Right atrium auricular region (tissue), 2 donors: ENCODE results near the gene RUVBL2. TPM values are rescaled to one million over a fixed set of nuclear protein-coding genes. Genes with fewer than 3 reads are reported as not detected.

Experiments used
- DNase-seq: peaks from one replicate; pipeline ENCODE4 v3.0.0-alpha.2; 2019; ENCODE audit warnings: low spot score
- H3K27ac ChIP-seq, 2 donors: fragments of 200-600 bp; sonication (generic); 1 replicate in 1 of 2; 2 replicates in 1 of 2; pipeline ENCODE4 v1.5.1; 2016 to 2019
- H3K27me3 ChIP-seq, 2 donors: fragments of 200-600 bp; sonication (generic); one replicate each; pipeline versions ENCODE4 v1.5.1 to v1.6.0; 2017 to 2019
- H3K36me3 ChIP-seq: fragments of 200-600 bp; sonication (generic); one replicate; pipeline ENCODE4 v1.5.1; 2016
- H3K4me1 ChIP-seq, 2 donors: fragments of 200-600 bp; sonication (generic); one replicate each; pipeline versions ENCODE4 v1.5.1 to v1.6.0; 2017 to 2019
- H3K4me3 ChIP-seq, 2 donors: fragments of 200-600 bp; sonication (generic); 1 replicate in 1 of 2; 2 replicates in 1 of 2; pipeline ENCODE4 v1.5.1; 2017 to 2019; ENCODE audit warnings: mild to moderate bottlenecking in 1 of 2, moderate library complexity in 1 of 2
- H3K9me3 ChIP-seq, 2 donors: fragments of 200-600 bp; sonication (generic); one replicate each; pipeline ENCODE4 v1.5.1; 2019
- total RNA-seq, 2 donors: library from RNA; depleted of rRNA; stranded (reverse); fragments of >200 nt; gene quantifications; one replicate each; pipeline ENCODE4 v1.1.0, GENCODE V29; 2016
- TF ChIP-seq, protein P1 (sequence below), 2 donors: fragments of 200-600 bp; sonication (generic); IDR thresholded peaks; one replicate each; pipeline ENCODE4 v1.5.1; 2019; ENCODE audit warnings: antibody characterized with exemption in 2 of 2

Gene RUVBL2
- total RNA-seq, 2 donors from 2014 or later: 49.1 to 87.7 TPM

DNA sequence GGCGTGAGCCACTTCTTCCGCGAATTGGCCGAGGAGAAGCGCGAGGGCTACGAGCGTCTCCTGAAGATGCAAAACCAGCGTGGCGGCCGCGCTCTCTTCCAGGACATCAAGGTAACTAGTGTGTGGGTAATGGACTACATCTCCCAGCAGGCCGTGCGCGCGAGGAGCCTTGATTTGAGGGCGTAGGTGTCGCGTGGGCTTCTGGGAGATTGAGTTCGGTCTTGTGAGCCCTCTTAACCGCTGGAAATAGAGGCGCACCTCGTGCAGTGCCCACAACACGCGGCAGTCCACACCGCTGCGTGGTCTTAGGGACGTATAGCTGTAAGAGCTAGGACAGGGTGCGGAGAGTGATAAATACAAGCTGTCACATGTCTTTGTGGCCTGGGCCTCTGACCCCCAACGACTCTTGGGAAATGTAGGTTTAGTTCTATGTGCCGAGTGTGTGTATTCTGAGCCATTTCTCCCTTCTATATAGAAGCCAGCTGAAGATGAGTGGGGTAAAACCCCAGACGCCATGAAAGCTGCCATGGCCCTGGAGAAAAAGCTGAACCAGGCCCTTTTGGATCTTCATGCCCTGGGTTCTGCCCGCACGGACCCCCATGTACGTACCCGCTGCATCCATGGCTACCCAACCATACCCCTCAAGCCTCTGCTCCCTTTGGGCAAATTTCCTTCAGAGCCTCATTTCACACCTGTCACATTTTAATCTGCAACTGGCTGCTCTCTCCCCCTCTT, 27.7 kb upstream of the RUVBL2 start:
- Histone ChIP-seq H3K9me3 (no peaks in the 10 kb centered on the region), H3K4me3 (peak overlapping the region; percentile 82 to 99), H3K27me3 (no peaks in the 10 kb centered on the region), H3K4me1 (peaks cover 0 to 66% of the 10 kb centered on the region in 2 donors), H3K27ac (peak overlapping the region; percentile 90 to 92), H3K36me3 (peaks cover 43% of the 10 kb centered on the region)
- TF ChIP-seq, protein P1, sequence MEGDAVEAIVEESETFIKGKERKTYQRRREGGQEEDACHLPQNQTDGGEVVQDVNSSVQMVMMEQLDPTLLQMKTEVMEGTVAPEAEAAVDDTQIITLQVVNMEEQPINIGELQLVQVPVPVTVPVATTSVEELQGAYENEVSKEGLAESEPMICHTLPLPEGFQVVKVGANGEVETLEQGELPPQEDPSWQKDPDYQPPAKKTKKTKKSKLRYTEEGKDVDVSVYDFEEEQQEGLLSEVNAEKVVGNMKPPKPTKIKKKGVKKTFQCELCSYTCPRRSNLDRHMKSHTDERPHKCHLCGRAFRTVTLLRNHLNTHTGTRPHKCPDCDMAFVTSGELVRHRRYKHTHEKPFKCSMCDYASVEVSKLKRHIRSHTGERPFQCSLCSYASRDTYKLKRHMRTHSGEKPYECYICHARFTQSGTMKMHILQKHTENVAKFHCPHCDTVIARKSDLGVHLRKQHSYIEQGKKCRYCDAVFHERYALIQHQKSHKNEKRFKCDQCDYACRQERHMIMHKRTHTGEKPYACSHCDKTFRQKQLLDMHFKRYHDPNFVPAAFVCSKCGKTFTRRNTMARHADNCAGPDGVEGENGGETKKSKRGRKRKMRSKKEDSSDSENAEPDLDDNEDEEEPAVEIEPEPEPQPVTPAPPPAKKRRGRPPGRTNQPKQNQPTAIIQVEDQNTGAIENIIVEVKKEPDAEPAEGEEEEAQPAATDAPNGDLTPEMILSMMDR (IDR thresholded peaks at IDR 0.05): no peak
- DNase-seq: peak; percentile 88

DNA sequence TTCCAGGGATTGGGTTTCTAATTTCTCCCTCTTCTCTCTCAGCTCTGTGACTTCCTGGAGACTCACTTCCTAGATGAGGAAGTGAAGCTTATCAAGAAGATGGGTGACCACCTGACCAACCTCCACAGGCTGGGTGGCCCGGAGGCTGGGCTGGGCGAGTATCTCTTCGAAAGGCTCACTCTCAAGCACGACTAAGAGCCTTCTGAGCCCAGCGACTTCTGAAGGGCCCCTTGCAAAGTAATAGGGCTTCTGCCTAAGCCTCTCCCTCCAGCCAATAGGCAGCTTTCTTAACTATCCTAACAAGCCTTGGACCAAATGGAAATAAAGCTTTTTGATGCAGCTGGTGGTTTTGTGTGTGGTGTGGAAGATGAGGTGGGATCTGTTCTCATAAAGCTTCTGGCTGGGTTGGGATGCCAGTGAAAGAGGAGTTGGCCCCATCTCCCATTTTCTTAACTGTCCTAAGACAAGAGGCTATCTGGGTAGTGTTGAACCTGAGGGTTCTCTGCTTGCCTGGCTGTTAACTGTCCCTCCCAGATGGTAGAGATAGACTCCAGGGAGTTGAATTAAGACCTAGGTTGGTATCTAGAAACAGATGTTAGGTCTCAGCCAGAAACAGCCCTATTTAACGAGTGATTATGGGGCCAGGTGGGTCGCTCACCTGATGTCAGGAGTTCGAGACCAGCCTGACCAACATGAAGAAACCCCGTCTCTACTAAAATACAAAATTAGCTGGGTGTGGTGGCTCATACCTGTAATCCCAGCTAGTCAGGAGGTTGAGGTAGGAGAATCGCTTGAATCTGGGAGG, 26.9 kb upstream of the RUVBL2 start:
- no peaks in the 10 kb centered on the region for H3K9me3 ChIP-seq
- H3K27ac ChIP-seq: peak overlapping the region; percentile 90 to 92
- DNase-seq: no peak
- peaks cover 0 to 67% of the 10 kb centered on the region in 2 donors for H3K4me1 ChIP-seq
- no peaks in the 10 kb centered on the region for H3K27me3 ChIP-seq
- peaks cover 43% of the 10 kb centered on the region for H3K36me3 ChIP-seq
- TF ChIP-seq, protein P1 (IDR thresholded peaks at IDR 0.05): no peak
- H3K4me3 ChIP-seq: peak overlapping the region; percentile 82 to 99

DNA sequence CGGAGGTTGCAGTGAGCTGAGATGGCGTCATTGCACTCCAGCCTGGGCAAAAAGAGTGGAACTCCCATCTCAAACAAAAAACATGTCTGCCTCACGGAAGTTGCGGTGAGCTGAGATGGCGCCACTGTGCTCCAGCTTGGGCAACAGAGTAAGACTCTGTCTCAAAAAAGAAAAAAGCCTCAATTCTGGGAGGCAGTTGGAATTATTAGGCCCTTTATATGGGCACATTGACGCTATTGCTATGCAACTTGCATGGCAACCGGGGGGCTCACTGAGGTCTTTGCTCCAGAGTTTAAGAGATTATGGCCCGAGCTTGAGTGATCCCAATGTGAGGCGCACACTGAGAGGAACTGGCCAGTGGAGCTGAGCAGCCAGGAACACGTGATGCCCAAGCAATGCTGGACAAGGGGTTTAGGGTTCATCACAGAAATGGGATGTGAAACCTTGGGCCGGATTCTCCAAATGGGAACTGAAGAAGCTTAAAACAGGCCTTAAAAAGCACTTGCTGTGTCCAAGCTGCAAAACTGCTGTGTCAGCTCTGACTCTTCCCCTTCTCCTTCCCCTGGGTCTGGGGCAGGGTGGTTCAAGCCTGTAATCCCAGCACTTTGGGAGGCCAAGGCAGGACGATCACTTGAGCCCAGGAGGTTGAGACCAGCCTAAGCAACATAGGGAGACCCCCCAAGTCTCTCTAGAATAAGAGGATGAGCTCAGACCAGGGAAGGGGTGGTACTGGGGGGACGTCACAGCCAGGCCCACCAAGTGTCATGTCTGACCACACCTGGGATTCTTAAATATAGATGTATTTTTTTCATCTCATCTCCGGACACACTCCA, 26.1 kb upstream of the RUVBL2 start:
- H3K4me3 ChIP-seq: peak overlapping the region; percentile 82 to 99
- peaks cover 0 to 59% of the 10 kb centered on the region in 2 donors for H3K4me1 ChIP-seq
- H3K27me3 ChIP-seq: no peaks in the 10 kb centered on the region
- H3K9me3 ChIP-seq: no peaks in the 10 kb centered on the region
- TF ChIP-seq, protein P1 (IDR thresholded peaks at IDR 0.05): no peak
- DNase-seq: peak; percentile 80
- H3K27ac ChIP-seq: peak overlapping the region; percentile 90 to 92
- peaks cover 47% of the 10 kb centered on the region for H3K36me3 ChIP-seq

DNA sequence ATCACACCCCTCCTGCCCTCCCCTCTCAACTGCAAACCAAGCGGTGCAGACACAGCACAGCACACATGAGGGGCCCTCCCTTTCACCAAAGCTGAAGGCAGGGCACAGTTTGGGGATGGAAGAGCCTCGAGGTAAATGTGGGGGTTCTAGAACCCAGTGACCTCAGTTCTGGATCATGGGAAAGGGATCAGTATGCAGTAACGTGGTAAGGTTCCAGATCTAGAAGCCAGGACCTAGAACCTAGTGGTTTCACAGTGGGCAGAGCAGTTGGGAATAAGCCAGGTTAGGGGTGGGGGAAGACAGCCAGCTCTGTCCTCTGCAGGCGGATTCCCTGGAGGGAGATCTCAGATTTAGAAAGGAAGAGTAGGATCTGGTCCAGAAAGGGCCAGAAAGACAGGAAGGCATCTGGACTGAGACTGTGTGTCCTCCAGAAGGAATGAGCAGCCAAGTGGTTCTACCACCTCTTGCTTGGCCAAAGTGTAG, 25.5 kb upstream of the RUVBL2 start:
- Histone ChIP-seq H3K36me3 (peaks cover 51% of the 10 kb centered on the region), H3K4me1 (peaks cover 0 to 54% of the 10 kb centered on the region in 2 donors), H3K27ac (peak overlapping the region; percentile 42 to 45), H3K4me3 (no peak overlapping the region), H3K9me3 (no peaks in the 10 kb centered on the region), H3K27me3 (no peaks in the 10 kb centered on the region)
- TF ChIP-seq, protein P1 (IDR thresholded peaks at IDR 0.05): no peak
- DNase-seq: no peak

DNA sequence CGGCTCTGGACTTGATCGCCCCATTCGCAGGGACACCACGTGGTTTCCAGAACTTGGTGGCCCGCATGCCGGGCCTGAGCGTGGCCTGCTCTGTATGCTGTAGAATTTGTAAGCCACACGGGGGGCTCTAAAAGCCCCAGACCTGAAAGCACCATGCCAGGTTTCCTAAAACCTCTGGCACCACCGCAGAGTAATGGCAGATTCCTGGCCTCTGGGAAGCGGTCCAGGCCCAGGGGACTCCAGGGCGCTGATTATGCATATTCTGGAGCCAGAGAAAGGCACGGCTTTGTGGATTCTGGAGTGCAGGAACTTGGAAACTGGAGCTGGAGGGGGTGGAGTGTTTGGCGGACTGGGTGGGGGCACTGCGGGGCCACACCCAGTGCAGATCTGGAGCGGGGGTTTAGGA, 24.9 kb upstream of the RUVBL2 start:
- Histone ChIP-seq H3K27me3 (no peaks in the 10 kb centered on the region), H3K27ac (peak overlapping the region; percentile 42 to 45), H3K4me1 (peaks cover 0 to 49% of the 10 kb centered on the region in 2 donors), H3K4me3 (no peak overlapping the region), H3K36me3 (peaks cover 57% of the 10 kb centered on the region), H3K9me3 (no peaks in the 10 kb centered on the region)
- no peak for DNase-seq
- TF ChIP-seq, protein P1 (IDR thresholded peaks at IDR 0.05): no peak
